Activated CD4-positive, alpha-beta T cell treated with anti-CD3 and anti-CD28 coated beads, Interleukin-2, Interleukin-4, amounts not matched to agents 100 ng/mL and 50 ng/mL, durations not matched to agents 16 hours and 8 hours (primary cell): Measurements from ENCODE around the gene ANXA9.
A peak's percentile ranks its signal among the peaks of the same experiment; 100 is the strongest.

Experiments used
- DNase-seq: peaks from one replicate; pipeline ENCODE4 v3.0.0-alpha.2; 2020; ENCODE audit warnings: low spot score

The ANXA9 gene

GRCh38 chr1:151003180-151003579 lies 21.1 kb downstream of the ANXA9 start:
- DNase-seq: no peak

GRCh38 chr1:151005729-151006319 lies 23.7 kb downstream of the ANXA9 start:
- DNase-seq: no peak

GRCh38 chr1:151006327-151007052 lies 24.4 kb downstream of the ANXA9 start, which contains the start of gene MINDY1:
TSS of gene MINDY1 (minus strand) at chr1:151006902. CDS start at chr1:151002617, 4,285 bp downstream.
- DNase-seq: peak; percentile 56

- no peak for DNase-seq
These were observed 25.8 kb downstream of the ANXA9 start for GRCh38 chr1:151007853-151008243.

- peak; percentile 97 for DNase-seq
These were observed 26.4 kb downstream of the ANXA9 start, which contains the start of gene PRUNE1 for GRCh38 chr1:151008244-151009205. TSS of gene PRUNE1 (plus strand) at chr1:151008449. CDS start at chr1:151008633, 184 bp downstream.

GRCh38 chr1:151009206-151009587 lies 27.1 kb downstream of the ANXA9 start:
- no peak for DNase-seq

- no peak for DNase-seq
These were observed 27.7 kb downstream of the ANXA9 start for GRCh38 chr1:151009674-151010345.

- DNase-seq: no peak
These were observed 28.2 kb downstream of the ANXA9 start for GRCh38 chr1:151010346-151010726.

GRCh38 chr1:151011154-151011850 lies 29.2 kb downstream of the ANXA9 start:
- DNase-seq: no peak

GRCh38 chr1:151012684-151013471 lies 30.8 kb downstream of the ANXA9 start:
- DNase-seq: no peak

- DNase-seq: no peak
These were observed 31.4 kb downstream of the ANXA9 start for GRCh38 chr1:151013518-151013917.

GRCh38 chr1:151024540-151025146 lies 42.6 kb downstream of the ANXA9 start:
- peak; percentile 77 for DNase-seq

GRCh38 chr1:151026460-151026859 lies 44.4 kb downstream of the ANXA9 start:
- DNase-seq: no peak

- DNase-seq: no peak
These were observed 50.1 kb downstream of the ANXA9 start for GRCh38 chr1:151032164-151032563.

- no peak for DNase-seq
These were observed 53.1 kb downstream of the ANXA9 start for GRCh38 chr1:151035167-151035566.

GRCh38 chr1:151036356-151036755 lies 54.3 kb downstream of the ANXA9 start, which contains the start of gene BNIPL:
TSS of gene BNIPL (plus strand) at chr1:151036586. CDS start at chr1:151036726, 140 bp downstream.
- no peak for DNase-seq

GRCh38 chr1:151037032-151037431 lies 54.9 kb downstream of the ANXA9 start:
- DNase-seq: no peak

GRCh38 chr1:151039521-151039920 lies 57.4 kb downstream of the ANXA9 start:
- DNase-seq: no peak

GRCh38 chr1:151043163-151043562 lies 61.1 kb downstream of the ANXA9 start:
- DNase-seq: no peak
